RWPE1 (cell line): ENCODE measurements around the gene CDKAL1.

Source experiments
- CTCF ChIA-PET: fragments of 350-600 bp; sonication (Branson Sonifier 250); formaldehyde crosslinking; extraction: SDS; loops from one replicate; lab custom pipeline; 2021; lab: Yijun Ruan, JAX
- POLR2A ChIA-PET: fragments of 400-600 bp; formaldehyde crosslinking; extraction: SDS; loops from one replicate; lab custom pipeline; 2020; ENCODE audit warnings: antibody characterized with exemption; ENCODE audit not compliant: low non-redundant PET; lab: Yijun Ruan, JAX
- DNase-seq: peaks from one replicate; pipeline ENCODE4 v3.0.0; 2012; ENCODE audit warnings: low spot score
- H3K27ac ChIP-seq: fragments of 450-650 bp; 2 replicates; pipeline ENCODE4 v1.5.1; 2017
- CTCF ChIP-seq: fragments of 450-650 bp; conservative IDR thresholded peaks from 2 replicates; pipeline ENCODE4 v1.5.1; 2017; ENCODE audit warnings: low read depth, mild to moderate bottlenecking

Gene CDKAL1

GRCh38 chr6:20626165-20626564, 91.9 kb downstream of the CDKAL1 start:
- POLR2A ChIA-PET: no interaction called here
- CTCF ChIA-PET: interaction anchor here (0.5 kb wide), 1 partner anchor 9 kb away, joined by 3 read pairs; no protein-coding TSS in a partner anchor

GRCh38 chr6:20629509-20629908, 95.3 kb downstream of the CDKAL1 start:
- DNase-seq: no peak
- ChIA-PET POLR2A (no interaction called here), CTCF (no interaction called here)
- no peak for TF ChIP-seq CTCF
- no peak overlapping the region for H3K27ac ChIP-seq

More at GRCh38 chr6:20626165-20626564, 91.9 kb downstream of the CDKAL1 start:
- TF ChIP-seq CTCF: no peak
- no peak overlapping the region for H3K27ac ChIP-seq
- no peak for DNase-seq

GRCh38 chr6:20630136-20630535, 95.9 kb downstream of the CDKAL1 start:
- ChIA-PET CTCF (no interaction called here), POLR2A (no interaction called here)
- no peak for TF ChIP-seq CTCF
- no peak for DNase-seq
- no peak overlapping the region for H3K27ac ChIP-seq

DNA sequence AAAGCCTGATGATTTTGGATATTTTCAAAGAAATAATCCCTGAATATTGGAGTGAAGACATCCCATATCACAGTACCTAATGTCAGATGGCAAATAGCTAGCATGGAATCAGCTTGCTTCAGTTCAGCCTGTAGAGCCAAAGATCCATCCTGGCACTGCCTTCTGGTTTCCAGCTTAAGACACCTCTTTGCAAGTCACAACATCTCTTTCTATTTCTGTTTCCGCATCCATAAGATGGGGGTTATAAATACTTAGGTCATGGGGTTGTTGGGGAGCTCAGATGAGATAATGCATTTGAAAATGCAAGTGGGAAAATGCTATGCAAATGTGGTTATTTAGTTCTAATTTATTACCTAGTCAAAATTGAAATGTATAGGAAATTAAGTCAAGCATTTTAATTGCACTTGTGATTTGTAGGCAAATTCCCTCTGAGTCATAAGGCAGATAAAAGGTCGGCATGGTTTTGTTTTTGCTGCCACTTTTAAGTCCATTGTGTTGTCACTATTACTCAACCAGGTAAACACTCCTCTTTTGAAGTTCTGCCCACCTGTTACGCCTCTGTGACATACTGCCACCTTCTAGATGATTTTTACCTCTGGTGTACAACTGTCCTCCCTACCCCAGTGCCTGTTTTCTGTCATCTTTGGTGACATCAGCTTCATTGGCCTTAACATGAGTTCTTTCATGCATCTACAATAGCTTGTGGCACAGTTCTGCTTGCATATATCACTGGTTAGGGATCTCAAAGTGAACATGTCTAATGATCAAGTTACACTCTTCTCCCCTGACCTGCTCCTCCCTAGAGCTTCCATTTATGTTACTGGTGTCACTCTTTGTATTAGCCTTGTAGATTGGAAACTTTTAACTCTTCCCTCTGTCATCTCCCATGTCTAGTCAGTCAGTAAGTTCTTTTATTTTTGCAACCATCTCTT, 96.6 kb downstream of the CDKAL1 start:
- no peak for DNase-seq
- H3K27ac ChIP-seq: no peak overlapping the region
- ChIA-PET CTCF (interaction anchor here (0.5 kb wide), 1 partner anchor 47 kb away, joined by 4 read pairs; no protein-coding TSS in a partner anchor), POLR2A (no interaction called here)
- TF ChIP-seq CTCF: no peak

GRCh38 chr6:20631549-20631924, 97.3 kb downstream of the CDKAL1 start:
- POLR2A ChIA-PET: no interaction called here
- DNase-seq: no peak
- no peak for TF ChIP-seq CTCF
- CTCF ChIA-PET: no interaction called here
- no peak overlapping the region for H3K27ac ChIP-seq

- DNase-seq: no peak
- TF ChIP-seq CTCF: no peak
- ChIA-PET POLR2A (no interaction called here), CTCF (no interaction called here)
- H3K27ac ChIP-seq: no peak overlapping the region
Observed at GRCh38 chr6:20632696-20633095, 98.4 kb downstream of the CDKAL1 start.
